Measurements from ENCODE around the gene INAVA. TPM values are rescaled to one million over a fixed set of nuclear protein-coding genes. Genes with fewer than 3 reads are reported as not detected.

INAVA gene
- total and polyA plus RNA-seq, 2 of the 13 experiments (the other 11 are each of a cell fraction or from before 2014, with no cell fraction given) = 6.0 to 13.5 TPM

GRCh38 chr1:200896531-200897196, 2.0 kb downstream of the INAVA start (continued):
- TF ChIP-seq ELF3 (CRISPR knock-in tag; IDR thresholded peaks at IDR 0.05) (peak; percentile 82), HNF4G (IDR thresholded peaks at IDR 0.05; ENCODE audit: borderline replicate concordance, low read depth, low read length) (peak; percentile 93; the same call in 1 of the 2 replicates), HNF4G (CRISPR knock-in tag; IDR thresholded peaks at IDR 0.05; ENCODE audit: borderline replicate concordance, low read depth) (peak; percentile 95), CREM (IDR thresholded peaks at IDR 0.05) (peak; percentile 81; the same call in 1 of the 2 replicates), CREM (CRISPR knock-in tag; IDR thresholded peaks at IDR 0.05) (no peak), GATAD2A (CRISPR knock-in tag; IDR thresholded peaks at IDR 0.05) (peak; percentile 99), NCOR1 (IDR thresholded peaks at IDR 0.05; ENCODE audit: borderline replicate concordance, low read length) (peak; percentile 89), CREB3 (CRISPR knock-in tag; IDR thresholded peaks at IDR 0.05) (no peak), NR2C2 (CRISPR knock-in tag; IDR thresholded peaks at IDR 0.05; ENCODE audit: borderline replicate concordance) (no peak), SMAD3 (CRISPR knock-in tag; IDR thresholded peaks at IDR 0.05) (peak; percentile 77), XBP1 (CRISPR knock-in tag; IDR thresholded peaks at IDR 0.05) (no peak), ZNF552 (CRISPR knock-in tag; IDR thresholded peaks at IDR 0.05; ENCODE audit: borderline replicate concordance) (peak; percentile 48; the same call in 1 of the 2 replicates), ZNF709 (CRISPR knock-in tag; IDR thresholded peaks at IDR 0.05) (no peak), ZNF12 (CRISPR knock-in tag; IDR thresholded peaks at IDR 0.05) (peak; percentile 60; the same call in 1 of the 2 replicates), ZBTB38 (CRISPR knock-in tag; IDR thresholded peaks at IDR 0.05) (peak; percentile 34; the same call in 1 of the 2 replicates), SIN3B (IDR thresholded peaks at IDR 0.05; ENCODE audit: low read length) (no peak), ZNF644 (CRISPR knock-in tag; IDR thresholded peaks at IDR 0.05; ENCODE audit: low read depth) (peak; percentile 72; the same call in 1 of the 2 replicates), FOXA1 (IDR thresholded peaks at IDR 0.05) (no peak), FOXA1 (CRISPR knock-in tag; IDR thresholded peaks at IDR 0.05) (peak; percentile 28; the same call in 1 of the 2 replicates), POGK (CRISPR knock-in tag; conservative IDR thresholded peaks at IDR 0.05) (peak; percentile 28; the same call in 1 of the 2 replicates)
- TF ChIP-seq, protein P1, sequence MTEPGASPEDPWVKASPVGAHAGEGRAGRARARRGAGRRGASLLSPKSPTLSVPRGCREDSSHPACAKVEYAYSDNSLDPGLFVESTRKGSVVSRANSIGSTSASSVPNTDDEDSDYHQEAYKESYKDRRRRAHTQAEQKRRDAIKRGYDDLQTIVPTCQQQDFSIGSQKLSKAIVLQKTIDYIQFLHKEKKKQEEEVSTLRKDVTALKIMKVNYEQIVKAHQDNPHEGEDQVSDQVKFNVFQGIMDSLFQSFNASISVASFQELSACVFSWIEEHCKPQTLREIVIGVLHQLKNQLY (CRISPR knock-in tag; IDR thresholded peaks at IDR 0.05) = peak; percentile 67
- TF ChIP-seq, protein P2, sequence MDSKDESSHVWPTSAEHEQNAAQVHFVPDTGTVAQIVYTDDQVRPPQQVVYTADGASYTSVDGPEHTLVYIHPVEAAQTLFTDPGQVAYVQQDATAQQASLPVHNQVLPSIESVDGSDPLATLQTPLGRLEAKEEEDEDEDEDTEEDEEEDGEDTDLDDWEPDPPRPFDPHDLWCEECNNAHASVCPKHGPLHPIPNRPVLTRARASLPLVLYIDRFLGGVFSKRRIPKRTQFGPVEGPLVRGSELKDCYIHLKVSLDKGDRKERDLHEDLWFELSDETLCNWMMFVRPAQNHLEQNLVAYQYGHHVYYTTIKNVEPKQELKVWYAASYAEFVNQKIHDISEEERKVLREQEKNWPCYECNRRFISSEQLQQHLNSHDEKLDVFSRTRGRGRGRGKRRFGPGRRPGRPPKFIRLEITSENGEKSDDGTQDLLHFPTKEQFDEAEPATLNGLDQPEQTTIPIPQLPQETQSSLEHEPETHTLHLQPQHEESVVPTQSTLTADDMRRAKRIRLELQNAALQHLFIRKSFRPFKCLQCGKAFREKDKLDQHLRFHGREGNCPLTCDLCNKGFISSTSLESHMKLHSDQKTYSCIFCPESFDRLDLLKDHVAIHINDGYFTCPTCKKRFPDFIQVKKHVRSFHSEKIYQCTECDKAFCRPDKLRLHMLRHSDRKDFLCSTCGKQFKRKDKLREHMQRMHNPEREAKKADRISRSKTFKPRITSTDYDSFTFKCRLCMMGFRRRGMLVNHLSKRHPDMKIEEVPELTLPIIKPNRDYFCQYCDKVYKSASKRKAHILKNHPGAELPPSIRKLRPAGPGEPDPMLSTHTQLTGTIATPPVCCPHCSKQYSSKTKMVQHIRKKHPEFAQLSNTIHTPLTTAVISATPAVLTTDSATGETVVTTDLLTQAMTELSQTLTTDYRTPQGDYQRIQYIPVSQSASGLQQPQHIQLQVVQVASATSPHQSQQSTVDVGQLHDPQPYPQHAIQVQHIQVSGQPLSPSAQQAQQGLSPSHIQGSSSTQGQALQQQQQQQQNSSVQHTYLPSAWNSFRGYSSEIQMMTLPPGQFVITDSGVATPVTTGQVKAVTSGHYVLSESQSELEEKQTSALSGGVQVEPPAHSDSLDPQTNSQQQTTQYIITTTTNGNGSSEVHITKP (CRISPR knock-in tag; IDR thresholded peaks at IDR 0.05; ENCODE audit: low read depth) = peak; percentile 86
- TF ChIP-seq, protein P3, sequence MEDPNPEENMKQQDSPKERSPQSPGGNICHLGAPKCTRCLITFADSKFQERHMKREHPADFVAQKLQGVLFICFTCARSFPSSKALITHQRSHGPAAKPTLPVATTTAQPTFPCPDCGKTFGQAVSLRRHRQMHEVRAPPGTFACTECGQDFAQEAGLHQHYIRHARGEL (CRISPR knock-in tag; IDR thresholded peaks at IDR 0.05) = no peak
